Measurements from ENCODE around the gene RANBP17.

RANBP17 gene

GRCh38 chr5:171337210-171337569 lies 475.4 kb downstream of the RANBP17 start:
- DNase-seq (ENCODE audit: low spot score) (no peak), ATAC-seq (ENCODE audit: low read depth) (0 out of 3 replicates have a peak, but pooled peaks have one; percentile 5)
- peak overlapping the region; percentile 40 for H3K4me3 ChIP-seq (ENCODE audit: severe bottlenecking)
- H3K4me1 ChIP-seq (ENCODE audit: insufficient read depth, poor library complexity, severe bottlenecking): peaks cover 4% of the 10 kb centered on the region
- TF ChIP-seq CTCF (IDR thresholded peaks at IDR 0.05; ENCODE audit: poor library complexity, severe bottlenecking): peak; percentile 80
- peaks cover 6% of the 10 kb centered on the region for H3K27me3 ChIP-seq (ENCODE audit: insufficient read depth, poor library complexity, severe bottlenecking)
- H3K36me3 ChIP-seq (ENCODE audit: low read depth): no peaks in the 10 kb centered on the region
- H3K9me3 ChIP-seq (ENCODE audit: severe bottlenecking): no peaks in the 10 kb centered on the region
- H3K27ac ChIP-seq (ENCODE audit: poor library complexity, severe bottlenecking): no peak overlapping the region

- H3K27me3 ChIP-seq (ENCODE audit: insufficient read depth, poor library complexity, severe bottlenecking): peaks cover 6% of the 10 kb centered on the region
- no peaks in the 10 kb centered on the region for H3K9me3 ChIP-seq (ENCODE audit: severe bottlenecking)
- H3K4me3 ChIP-seq (ENCODE audit: severe bottlenecking): no peak overlapping the region
- no peak for TF ChIP-seq CTCF (IDR thresholded peaks at IDR 0.05; ENCODE audit: poor library complexity, severe bottlenecking)
- no peaks in the 10 kb centered on the region for H3K36me3 ChIP-seq (ENCODE audit: low read depth)
- no peak for DNase-seq (ENCODE audit: low spot score)
- no peak for ATAC-seq (ENCODE audit: low read depth)
- H3K4me1 ChIP-seq (ENCODE audit: insufficient read depth, poor library complexity, severe bottlenecking): peaks cover 4% of the 10 kb centered on the region
- no peak overlapping the region for H3K27ac ChIP-seq (ENCODE audit: poor library complexity, severe bottlenecking)
These were observed 478.2 kb downstream of the RANBP17 start for GRCh38 chr5:171340042-171340441.

GRCh38 chr5:171340491-171340890 lies 478.7 kb downstream of the RANBP17 start:
- H3K4me1 ChIP-seq (ENCODE audit: insufficient read depth, poor library complexity, severe bottlenecking): peaks cover 4% of the 10 kb centered on the region
- no peaks in the 10 kb centered on the region for H3K9me3 ChIP-seq (ENCODE audit: severe bottlenecking)
- no peak for ATAC-seq (ENCODE audit: low read depth)
- H3K27me3 ChIP-seq (ENCODE audit: insufficient read depth, poor library complexity, severe bottlenecking): peaks cover 6% of the 10 kb centered on the region
- no peaks in the 10 kb centered on the region for H3K36me3 ChIP-seq (ENCODE audit: low read depth)
- no peak for TF ChIP-seq CTCF (IDR thresholded peaks at IDR 0.05; ENCODE audit: poor library complexity, severe bottlenecking)
- DNase-seq (ENCODE audit: low spot score): no peak
- no peak overlapping the region for H3K27ac ChIP-seq (ENCODE audit: poor library complexity, severe bottlenecking)
- H3K4me3 ChIP-seq (ENCODE audit: severe bottlenecking): no peak overlapping the region

- Histone ChIP-seq H3K27me3 (ENCODE audit: insufficient read depth, poor library complexity, severe bottlenecking) (peaks cover 6% of the 10 kb centered on the region), H3K36me3 (ENCODE audit: low read depth) (no peaks in the 10 kb centered on the region), H3K4me3 (ENCODE audit: severe bottlenecking) (no peak overlapping the region), H3K4me1 (ENCODE audit: insufficient read depth, poor library complexity, severe bottlenecking) (no peaks in the 10 kb centered on the region), H3K9me3 (ENCODE audit: severe bottlenecking) (no peaks in the 10 kb centered on the region), H3K27ac (ENCODE audit: poor library complexity, severe bottlenecking) (no peak overlapping the region)
- peak; percentile 91 for TF ChIP-seq CTCF (IDR thresholded peaks at IDR 0.05; ENCODE audit: poor library complexity, severe bottlenecking)
- ATAC-seq (ENCODE audit: low read depth) (peak; percentile 88), DNase-seq (ENCODE audit: low spot score) (no peak)
These were observed 480.7 kb downstream of the RANBP17 start for GRCh38 chr5:171342362-171343111.

GRCh38 chr5:171344936-171345608 lies 483.3 kb downstream of the RANBP17 start:
- Histone ChIP-seq H3K36me3 (ENCODE audit: low read depth) (no peaks in the 10 kb centered on the region), H3K27me3 (ENCODE audit: insufficient read depth, poor library complexity, severe bottlenecking) (peaks cover 2% of the 10 kb centered on the region), H3K4me1 (ENCODE audit: insufficient read depth, poor library complexity, severe bottlenecking) (no peaks in the 10 kb centered on the region), H3K4me3 (ENCODE audit: severe bottlenecking) (no peak overlapping the region), H3K27ac (ENCODE audit: poor library complexity, severe bottlenecking) (no peak overlapping the region), H3K9me3 (ENCODE audit: severe bottlenecking) (no peaks in the 10 kb centered on the region)
- no peak for TF ChIP-seq CTCF (IDR thresholded peaks at IDR 0.05; ENCODE audit: poor library complexity, severe bottlenecking)
- ATAC-seq (ENCODE audit: low read depth): no peak
- no peak for DNase-seq (ENCODE audit: low spot score)

All from RWPE2 (cell line).